Activated naive CD8-positive, alpha-beta T cell treated with anti-CD3 and anti-CD28 coated beads, Interleukin-2, amount 50 U/mL, for 24 hours (primary cell): ENCODE measurements around the gene MISP.

Experiments used
- ATAC-seq: fragments of 150-1000 bp; cut with Tn5 transposase; one replicate; pipeline ENCODE4 v1.10.0; 2021
- DNase-seq: peaks from one replicate; pipeline ENCODE4 v3.0.0; 2021
- H3K27ac Mint-ChIP-seq: one replicate; pipeline ENCODE4 v1.8.0; 2021; ENCODE audit warnings: mild to moderate bottlenecking, mixed read lengths
- H3K27me3 Mint-ChIP-seq: one replicate; pipeline ENCODE4 v1.8.0; 2021; ENCODE audit warnings: mixed read lengths
- H3K36me3 Mint-ChIP-seq: one replicate; pipeline ENCODE4 v1.8.0; 2021; ENCODE audit warnings: low read depth, mixed read lengths
- H3K4me1 Mint-ChIP-seq: one replicate; pipeline ENCODE4 v1.8.0; 2021; ENCODE audit warnings: mixed read lengths
- H3K4me3 Mint-ChIP-seq: one replicate; pipeline ENCODE4 v1.8.0; 2021; ENCODE audit warnings: mild to moderate bottlenecking, moderate library complexity, mixed read lengths
- H3K9me3 Mint-ChIP-seq: one replicate; pipeline ENCODE4 v1.8.0; 2021; ENCODE audit warnings: mixed read lengths

Gene MISP

GRCh38 chr19:800360-801029 is 49.6 kb downstream of the MISP start:
- Mint-ChIP-seq H3K27ac (peak overlapping the region; percentile 87), H3K9me3 (no peaks in the 10 kb centered on the region), H3K27me3 (no peaks in the 10 kb centered on the region), H3K4me3 (peak overlapping the region; percentile 88), H3K4me1 (peaks cover 43% of the 10 kb centered on the region), H3K36me3 (peaks cover 52% of the 10 kb centered on the region)
- DNase-seq (no peak), ATAC-seq (no peak)

GRCh38 chr19:801030-801860 is 50.3 kb downstream of the MISP start:
- peak overlapping the region; percentile 72 for H3K27ac Mint-ChIP-seq
- peak overlapping the region; percentile 73 for H3K4me3 Mint-ChIP-seq
- no peak for ATAC-seq
- peaks cover 43% of the 10 kb centered on the region for H3K4me1 Mint-ChIP-seq
- no peaks in the 10 kb centered on the region for H3K9me3 Mint-ChIP-seq
- H3K36me3 Mint-ChIP-seq, result peaks cover 54% of the 10 kb centered on the region
- DNase-seq, result no peak
- no peaks in the 10 kb centered on the region for H3K27me3 Mint-ChIP-seq

- H3K27me3 Mint-ChIP-seq, result no peaks in the 10 kb centered on the region
- peak overlapping the region; percentile 73 for H3K4me3 Mint-ChIP-seq
- H3K27ac Mint-ChIP-seq, result peak overlapping the region; percentile 72
- H3K9me3 Mint-ChIP-seq, result no peaks in the 10 kb centered on the region
- H3K4me1 Mint-ChIP-seq, result peaks cover 39% of the 10 kb centered on the region
- no peak for DNase-seq
- no peak for ATAC-seq
- H3K36me3 Mint-ChIP-seq, result peaks cover 59% of the 10 kb centered on the region
Measured at GRCh38 chr19:801861-802497, 51.1 kb downstream of the MISP start.

GRCh38 chr19:802498-803098 is 51.7 kb downstream of the MISP start:
- peak overlapping the region; percentile 50 for H3K4me3 Mint-ChIP-seq
- ATAC-seq (no peak), DNase-seq (no peak)
- H3K27ac Mint-ChIP-seq, result peak overlapping the region; percentile 82
- peaks cover 65% of the 10 kb centered on the region for H3K36me3 Mint-ChIP-seq
- no peaks in the 10 kb centered on the region for H3K27me3 Mint-ChIP-seq
- peaks cover 43% of the 10 kb centered on the region for H3K4me1 Mint-ChIP-seq
- no peaks in the 10 kb centered on the region for H3K9me3 Mint-ChIP-seq

- H3K4me3 Mint-ChIP-seq, result no peak overlapping the region
- no peaks in the 10 kb centered on the region for H3K9me3 Mint-ChIP-seq
- peaks cover 46% of the 10 kb centered on the region for H3K4me1 Mint-ChIP-seq
- peak overlapping the region; percentile 71 for H3K27ac Mint-ChIP-seq
- H3K36me3 Mint-ChIP-seq, result peaks cover 70% of the 10 kb centered on the region
- ATAC-seq (no peak), DNase-seq (no peak)
- no peaks in the 10 kb centered on the region for H3K27me3 Mint-ChIP-seq
Measured at GRCh38 chr19:803099-803561, 52.2 kb downstream of the MISP start.

GRCh38 chr19:803686-804418 is 52.9 kb downstream of the MISP start:
- Mint-ChIP-seq H3K27me3 (no peaks in the 10 kb centered on the region), H3K27ac (peak overlapping the region; percentile 71), H3K4me1 (peaks cover 45% of the 10 kb centered on the region), H3K4me3 (no peak overlapping the region), H3K36me3 (peaks cover 68% of the 10 kb centered on the region), H3K9me3 (no peaks in the 10 kb centered on the region)
- DNase-seq (no peak), ATAC-seq (no peak)

GRCh38 chr19:804419-805165 is 53.7 kb downstream of the MISP start:
- H3K4me3 Mint-ChIP-seq, result no peak overlapping the region
- no peaks in the 10 kb centered on the region for H3K27me3 Mint-ChIP-seq
- DNase-seq, result no peak
- peaks cover 38% of the 10 kb centered on the region for H3K4me1 Mint-ChIP-seq
- no peak overlapping the region for H3K27ac Mint-ChIP-seq
- ATAC-seq, result no peak
- H3K36me3 Mint-ChIP-seq, result peaks cover 65% of the 10 kb centered on the region
- no peaks in the 10 kb centered on the region for H3K9me3 Mint-ChIP-seq

GRCh38 chr19:805166-805551 is 54.2 kb downstream of the MISP start:
- Mint-ChIP-seq H3K27me3 (no peaks in the 10 kb centered on the region), H3K4me1 (peaks cover 34% of the 10 kb centered on the region), H3K9me3 (no peaks in the 10 kb centered on the region), H3K4me3 (no peak overlapping the region), H3K36me3 (peaks cover 66% of the 10 kb centered on the region), H3K27ac (peak overlapping the region; percentile 35)
- no peak for DNase-seq
- no peak for ATAC-seq

GRCh38 chr19:805600-806550 is 55.0 kb downstream of the MISP start:
- DNase-seq, result no peak
- peaks cover 65% of the 10 kb centered on the region for H3K36me3 Mint-ChIP-seq
- no peak overlapping the region for H3K4me3 Mint-ChIP-seq
- ATAC-seq, result no peak
- H3K4me1 Mint-ChIP-seq, result peaks cover 28% of the 10 kb centered on the region
- H3K27ac Mint-ChIP-seq, result peak overlapping the region; percentile 35
- H3K9me3 Mint-ChIP-seq, result no peaks in the 10 kb centered on the region
- H3K27me3 Mint-ChIP-seq, result no peaks in the 10 kb centered on the region

GRCh38 chr19:806815-807421 is 56.0 kb downstream of the MISP start:
- H3K36me3 Mint-ChIP-seq, result peaks cover 65% of the 10 kb centered on the region
- no peaks in the 10 kb centered on the region for H3K27me3 Mint-ChIP-seq

GRCh38 chr19:807627-808422 is 56.9 kb downstream of the MISP start:
- Mint-ChIP-seq H3K27ac (peak overlapping the region; percentile 2), H3K27me3 (no peaks in the 10 kb centered on the region), H3K36me3 (peaks cover 61% of the 10 kb centered on the region), H3K9me3 (no peaks in the 10 kb centered on the region), H3K4me1 (peaks cover 11% of the 10 kb centered on the region), H3K4me3 (no peak overlapping the region)
- DNase-seq (no peak), ATAC-seq (no peak)

More at GRCh38 chr19:806815-807421, 56.0 kb downstream of the MISP start:
- Mint-ChIP-seq H3K27ac (peak overlapping the region; percentile 48), H3K4me3 (no peak overlapping the region), H3K4me1 (peaks cover 19% of the 10 kb centered on the region), H3K9me3 (no peaks in the 10 kb centered on the region)
- no peak for DNase-seq
- ATAC-seq, result no peak

GRCh38 chr19:808423-808775 is 57.5 kb downstream of the MISP start:
- no peak overlapping the region for H3K4me3 Mint-ChIP-seq
- no peaks in the 10 kb centered on the region for H3K27me3 Mint-ChIP-seq
- ATAC-seq, result no peak
- H3K36me3 Mint-ChIP-seq, result peaks cover 57% of the 10 kb centered on the region
- DNase-seq, result no peak
- H3K27ac Mint-ChIP-seq, result no peak overlapping the region
- H3K9me3 Mint-ChIP-seq, result no peaks in the 10 kb centered on the region
- peaks cover 9% of the 10 kb centered on the region for H3K4me1 Mint-ChIP-seq
